Fibroblast of lung (primary cell): Measurements from ENCODE around the gene CYP27A1.

Experiments
- EZH2 ChIP-seq: IDR thresholded peaks from 2 replicates; pipeline ENCODE4 v1.5.1; 2012; ENCODE audit warnings: low read length, control low read depth, mild to moderate bottlenecking; ENCODE audit errors: missing control alignments
- TF ChIP-seq, protein P1 (sequence below), 2 donors: IDR thresholded peaks in 1 of 2; conservative IDR thresholded peaks in 1 of 2; 1 replicate in 1 of 2; 2 replicates in 1 of 2; pipeline ENCODE4 v1.5.1; 2011 to 2012; ENCODE audit warnings: low read length in 2 of 2, control low read depth in 1 of 2, inconsistent platforms in 1 of 2, low read depth in 1 of 2, mild to moderate bottlenecking in 1 of 2

DNA sequence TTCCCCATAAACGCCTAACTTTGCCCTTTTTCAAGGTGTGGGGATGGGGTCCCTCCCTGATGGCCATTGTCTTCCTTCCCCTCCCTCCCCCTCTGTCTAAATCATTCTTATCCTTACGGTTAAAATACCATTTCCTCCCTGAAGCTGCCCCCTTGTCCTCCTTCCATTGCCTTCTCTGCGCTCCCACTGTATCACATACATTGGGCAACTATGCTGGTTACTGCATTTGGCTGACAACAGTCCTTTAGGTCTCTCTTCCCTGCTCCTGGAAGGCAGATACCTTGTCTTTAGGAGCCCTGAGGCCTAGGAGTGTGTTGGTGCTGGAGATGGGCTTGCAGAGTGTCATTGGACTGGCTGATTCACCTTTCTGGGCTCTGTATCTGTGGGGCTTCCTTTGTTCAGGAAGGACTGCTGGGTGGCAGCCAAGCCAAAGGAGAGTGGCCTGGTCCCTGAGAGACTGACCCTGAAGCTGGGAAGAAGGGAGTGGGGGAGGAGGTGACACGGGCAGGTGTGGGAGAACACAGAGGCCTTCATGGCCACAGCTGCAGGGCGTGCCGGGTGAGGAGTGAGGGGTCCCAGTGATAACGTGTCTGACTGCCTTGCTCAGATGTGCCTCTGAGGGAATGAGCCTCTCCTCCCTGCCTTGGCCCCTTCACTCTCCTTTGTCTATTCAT lies 79.8 kb downstream of the CYP27A1 start:
- no peak for TF ChIP-seq EZH2
- TF ChIP-seq, protein P1, sequence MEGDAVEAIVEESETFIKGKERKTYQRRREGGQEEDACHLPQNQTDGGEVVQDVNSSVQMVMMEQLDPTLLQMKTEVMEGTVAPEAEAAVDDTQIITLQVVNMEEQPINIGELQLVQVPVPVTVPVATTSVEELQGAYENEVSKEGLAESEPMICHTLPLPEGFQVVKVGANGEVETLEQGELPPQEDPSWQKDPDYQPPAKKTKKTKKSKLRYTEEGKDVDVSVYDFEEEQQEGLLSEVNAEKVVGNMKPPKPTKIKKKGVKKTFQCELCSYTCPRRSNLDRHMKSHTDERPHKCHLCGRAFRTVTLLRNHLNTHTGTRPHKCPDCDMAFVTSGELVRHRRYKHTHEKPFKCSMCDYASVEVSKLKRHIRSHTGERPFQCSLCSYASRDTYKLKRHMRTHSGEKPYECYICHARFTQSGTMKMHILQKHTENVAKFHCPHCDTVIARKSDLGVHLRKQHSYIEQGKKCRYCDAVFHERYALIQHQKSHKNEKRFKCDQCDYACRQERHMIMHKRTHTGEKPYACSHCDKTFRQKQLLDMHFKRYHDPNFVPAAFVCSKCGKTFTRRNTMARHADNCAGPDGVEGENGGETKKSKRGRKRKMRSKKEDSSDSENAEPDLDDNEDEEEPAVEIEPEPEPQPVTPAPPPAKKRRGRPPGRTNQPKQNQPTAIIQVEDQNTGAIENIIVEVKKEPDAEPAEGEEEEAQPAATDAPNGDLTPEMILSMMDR (conservative IDR thresholded peaks at IDR 0.05 in 1 of 2, IDR thresholded peaks at IDR 0.05 in 1 of 2; ENCODE audit: low read depth in 1 of 2, low read length in 2 of 2), result no peak
